GM21786 (cell line): ENCODE measurements around the gene COL6A1.
"Not testable (repeated sequence)": the region's sequence is repeated elsewhere in the genome, so short reads cannot be mapped to it uniquely, and the experiment has no call there.

ENCODE experiments used
- ATAC-seq: cut with Tn5 transposase; IDR thresholded peaks from one replicate; pipeline ENCODE4 v1.9.1; 2021; ENCODE audit not compliant: unreplicated experiment

The COL6A1 gene

DNA sequence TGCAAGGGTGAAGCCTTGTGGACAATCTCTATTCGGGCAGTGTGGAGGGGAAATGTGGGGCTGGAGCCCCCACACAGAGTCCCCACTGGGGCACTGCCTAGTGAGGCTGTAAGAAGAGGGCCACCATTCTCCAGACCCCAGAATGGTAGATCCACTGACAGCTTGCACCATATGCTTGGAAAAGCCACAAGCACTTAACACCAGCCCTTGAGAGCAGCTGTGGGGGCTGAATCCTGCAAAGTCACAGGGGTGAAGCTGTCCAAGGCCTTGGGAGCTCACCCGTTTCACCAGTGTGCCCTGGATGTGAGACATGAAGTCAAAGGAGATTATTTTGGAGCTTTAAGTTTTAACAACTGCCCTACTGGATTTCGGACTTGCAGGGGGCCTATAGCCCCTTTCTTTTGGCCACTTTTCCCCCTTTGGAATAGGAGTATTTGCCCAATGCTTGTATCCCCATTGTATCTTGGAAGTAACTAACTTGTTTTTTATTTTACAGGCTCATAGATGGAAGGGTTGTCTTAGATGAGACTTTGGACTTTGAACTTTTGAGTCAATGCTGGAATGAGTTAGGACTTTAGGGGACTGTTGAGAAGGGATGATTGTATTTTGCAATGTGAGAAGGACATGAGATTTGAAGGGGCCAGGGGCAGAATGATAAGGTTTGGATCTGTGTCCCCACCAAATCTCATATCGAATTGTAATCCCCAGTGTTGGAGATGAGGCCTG lies 16.3 kb upstream of the COL6A1 start:
- ATAC-seq = no peak

DNA sequence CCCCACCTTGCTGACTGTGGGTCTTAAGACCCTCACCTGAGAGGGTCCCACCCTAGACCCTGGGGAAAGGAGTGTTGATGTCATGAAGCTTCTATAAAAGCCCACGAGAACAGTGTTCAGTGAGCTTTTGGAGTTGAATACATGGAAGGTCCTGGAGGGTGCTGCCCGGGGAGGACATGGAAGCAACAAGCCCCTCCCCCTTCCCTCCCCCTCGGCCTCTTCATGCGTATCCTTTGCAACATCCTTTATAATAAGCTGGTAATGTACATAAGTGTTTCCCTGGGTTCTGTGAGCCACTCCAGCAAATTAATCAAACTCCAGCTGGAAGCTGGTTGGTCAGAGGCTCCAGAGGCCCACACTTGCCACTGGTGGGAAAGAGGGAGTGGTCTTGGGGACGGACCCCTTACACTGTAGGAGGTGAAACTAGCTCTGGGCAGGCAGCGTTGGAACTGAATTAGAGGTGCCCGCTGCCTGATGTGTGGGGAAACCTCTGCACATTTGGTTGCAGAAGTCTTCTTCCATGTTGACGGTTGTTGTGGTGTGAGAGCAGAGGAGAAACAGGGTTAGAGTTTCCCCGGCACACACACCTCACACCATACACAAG lies 14.7 kb upstream of the COL6A1 start:
- ATAC-seq = no peak

DNA sequence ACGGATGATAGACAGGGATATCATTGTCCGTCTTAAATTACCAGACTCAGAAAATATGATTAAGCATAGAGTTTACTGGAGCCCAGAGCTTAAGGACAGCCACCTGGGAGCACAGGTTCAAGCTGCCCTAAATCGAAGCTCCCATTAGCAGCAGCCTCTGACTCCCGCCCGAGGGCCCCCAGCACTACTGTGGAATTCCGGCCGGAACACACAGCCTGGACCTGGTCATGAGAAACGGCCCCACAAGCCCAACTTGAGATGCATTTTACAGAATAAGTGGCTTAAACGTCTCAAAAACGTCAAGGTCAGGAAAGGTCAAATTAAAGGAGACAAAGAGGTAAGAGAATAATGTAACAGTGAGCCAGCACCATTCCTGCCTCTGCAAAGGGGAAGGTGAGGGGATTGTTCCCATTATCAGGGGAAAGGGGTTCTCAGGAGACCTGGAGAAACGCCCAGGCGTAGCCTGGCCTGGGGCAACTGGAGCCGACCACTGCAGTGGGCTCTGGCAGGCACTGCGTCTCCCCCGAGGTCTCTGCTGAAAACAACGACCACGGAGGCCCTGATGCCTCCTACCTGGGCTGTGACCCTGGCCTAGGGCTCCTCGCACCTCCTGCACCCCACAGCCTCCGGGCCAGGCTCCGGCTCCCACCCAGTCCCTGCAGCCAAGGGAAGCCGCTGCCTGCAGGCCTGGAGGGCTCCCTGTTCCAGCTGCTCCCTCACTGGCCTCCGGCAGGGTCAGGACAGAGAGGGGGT lies 11.5 kb upstream of the COL6A1 start:
- ATAC-seq = no peak

DNA sequence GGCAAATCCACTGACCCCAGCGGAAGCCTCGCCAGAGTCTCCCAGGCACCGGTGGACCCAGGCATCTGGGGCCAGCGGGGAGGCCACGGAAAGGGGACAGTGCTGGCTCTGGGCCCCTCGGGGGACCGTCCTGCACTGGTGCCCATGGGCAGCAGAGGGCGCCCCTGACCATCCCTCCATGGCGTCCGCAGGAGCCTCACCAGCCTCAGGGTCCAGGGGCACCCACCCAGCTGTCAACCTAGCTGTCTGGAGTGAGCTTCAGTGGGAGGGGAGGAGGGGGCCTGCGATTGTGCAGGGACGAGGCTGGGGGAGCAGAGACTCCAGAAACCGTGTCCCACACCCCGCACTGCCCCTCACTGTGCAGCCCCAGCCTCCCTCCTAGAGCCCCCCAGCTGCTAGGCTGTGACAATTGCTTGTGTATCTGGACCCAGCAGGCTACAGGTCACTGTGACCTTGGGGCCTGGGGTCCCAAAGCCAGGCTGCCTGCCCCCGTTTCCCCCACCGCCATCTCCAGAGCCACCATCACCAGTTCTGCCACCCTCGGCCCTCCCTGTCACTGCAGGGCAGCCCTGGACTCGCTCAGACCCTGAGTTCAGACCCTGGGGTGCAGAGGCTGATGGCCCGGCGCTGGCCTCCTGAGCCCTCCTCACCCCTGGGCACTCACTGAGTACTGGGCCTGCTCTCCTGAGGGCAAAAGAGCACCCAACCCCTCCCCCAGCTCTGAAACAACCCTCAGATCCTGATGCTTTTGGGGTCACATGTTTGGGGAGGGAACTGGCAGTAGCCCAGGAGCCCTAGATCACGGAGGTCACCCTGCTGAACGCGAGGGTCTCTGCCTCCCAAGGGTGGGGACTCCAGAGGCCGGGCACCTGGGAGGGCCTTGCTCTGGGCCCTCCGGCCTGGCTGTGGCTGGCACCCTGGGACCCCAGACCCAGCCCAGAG lies 10.6 kb upstream of the COL6A1 start:
- no peak for ATAC-seq

DNA sequence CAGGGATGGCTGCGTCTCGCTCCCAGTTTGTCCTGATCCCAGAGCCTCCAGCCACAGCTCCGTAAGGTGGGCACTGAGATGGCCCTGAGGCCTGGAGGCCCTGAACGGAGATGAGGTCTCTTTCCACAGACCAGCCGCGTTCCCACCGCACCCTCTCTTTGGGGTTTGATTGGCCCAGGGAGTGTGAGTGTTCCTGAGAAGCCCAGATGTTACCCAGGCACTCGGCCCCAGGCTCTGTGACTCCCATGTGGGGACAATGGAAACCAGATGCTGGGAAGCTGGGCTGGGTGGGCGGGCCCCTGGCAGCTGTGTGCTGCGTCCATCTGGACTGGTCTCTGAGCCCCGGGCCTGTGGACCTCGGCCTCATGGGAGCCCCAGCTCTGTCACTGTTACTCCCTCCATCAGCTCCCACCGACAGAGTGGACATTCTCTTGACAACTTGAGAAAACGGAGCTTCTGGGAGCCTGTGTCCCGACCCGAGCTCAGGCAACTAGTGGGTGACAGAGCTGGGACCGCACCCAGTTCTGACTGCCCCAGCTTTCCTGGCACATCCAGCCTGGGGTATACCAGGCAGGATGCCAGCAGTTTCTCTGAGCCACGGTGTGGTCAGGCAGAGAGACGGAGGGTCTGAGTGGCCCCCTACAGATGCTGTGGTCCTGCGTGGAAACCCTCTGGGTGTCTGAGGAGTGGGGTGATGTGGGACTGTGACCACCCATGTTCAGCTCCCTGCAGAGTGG lies 9.8 kb upstream of the COL6A1 start:
- no peak for ATAC-seq

DNA sequence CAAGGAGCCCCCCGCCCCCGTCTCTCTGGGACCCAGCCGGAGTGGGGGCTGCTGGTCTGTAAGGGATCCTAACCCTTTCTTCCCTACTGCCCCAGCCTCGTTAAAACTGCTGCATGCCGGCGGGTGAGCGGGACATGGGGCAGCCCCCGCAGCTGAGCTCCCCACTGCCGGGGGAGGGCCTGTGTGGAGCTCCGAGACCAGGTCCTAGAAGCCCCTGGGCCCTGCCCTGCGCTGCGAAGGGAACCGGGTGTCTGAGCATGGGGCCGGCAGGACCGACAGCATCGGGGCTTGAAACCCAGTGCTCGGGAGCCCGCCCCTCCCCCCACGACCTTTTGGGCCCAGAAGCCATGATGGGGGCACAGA lies 9.2 kb upstream of the COL6A1 start:
- no peak for ATAC-seq

DNA sequence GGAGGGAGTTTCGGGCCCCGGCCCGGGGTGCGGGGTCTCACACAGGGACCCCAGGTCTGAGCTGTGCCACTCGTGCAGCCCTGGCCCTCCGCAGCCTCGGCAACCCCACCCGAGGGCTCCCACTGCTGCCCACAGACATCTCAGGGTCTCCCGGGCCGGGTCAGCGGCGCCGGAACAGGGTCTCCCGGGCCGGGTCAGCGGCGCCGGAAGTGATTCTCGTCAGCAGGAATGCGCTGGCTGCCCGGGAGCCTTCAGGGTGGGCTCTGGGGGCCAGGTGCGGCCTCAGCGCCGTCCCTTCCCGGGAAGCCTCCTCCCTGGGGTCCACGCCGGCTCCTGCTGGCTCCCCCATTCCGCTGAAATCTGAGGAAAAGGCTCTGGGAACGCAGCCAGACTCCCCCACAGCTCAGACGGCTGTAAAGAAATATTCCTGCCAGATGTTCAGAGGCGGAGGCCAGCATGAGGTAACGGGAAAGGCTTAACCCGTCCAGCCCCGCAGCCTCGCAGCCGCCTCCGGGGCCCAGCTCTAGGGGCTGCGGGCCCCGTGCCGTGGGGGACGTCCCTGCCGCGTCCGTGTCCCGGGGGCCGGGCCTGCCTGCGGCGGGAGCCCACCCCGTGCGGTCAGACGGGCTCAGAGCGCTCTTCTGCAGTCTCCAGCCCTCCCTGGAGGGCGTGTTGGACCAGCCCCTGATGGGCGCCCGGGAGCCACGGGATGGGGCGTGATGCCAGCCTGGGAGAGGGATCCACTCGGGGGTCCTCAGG lies 8.7 kb upstream of the COL6A1 start:
- no peak for ATAC-seq

DNA sequence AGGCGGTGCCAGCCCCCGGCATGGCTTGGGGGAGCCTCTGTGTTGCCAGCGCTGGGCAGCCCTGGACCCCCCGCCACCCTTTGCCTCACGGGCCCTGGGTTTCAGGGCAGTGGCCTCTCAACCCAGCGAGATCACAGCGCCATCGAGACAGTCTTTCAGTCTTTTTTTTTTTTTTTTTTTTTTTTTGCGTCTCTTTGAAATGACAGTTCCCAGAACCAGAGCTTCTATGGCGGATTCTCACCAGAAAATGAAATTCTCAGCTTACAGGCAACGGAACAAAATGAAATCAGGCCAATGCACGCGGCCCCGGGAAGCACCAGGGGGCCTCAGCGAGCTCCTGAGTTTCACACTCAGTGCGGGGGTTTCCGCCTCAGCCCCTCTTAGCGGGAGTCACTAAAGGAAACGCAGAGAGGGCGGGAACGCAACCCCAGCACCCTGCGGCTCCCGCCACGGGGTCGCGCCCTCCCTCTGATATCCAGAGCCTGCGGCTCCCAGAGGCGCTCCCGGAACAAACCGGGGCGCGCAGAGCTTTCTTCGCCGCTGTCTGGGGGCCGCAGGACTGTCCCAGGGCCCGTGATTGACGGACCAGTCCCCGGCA lies 8.0 kb upstream of the COL6A1 start:
- ATAC-seq = no peak

DNA sequence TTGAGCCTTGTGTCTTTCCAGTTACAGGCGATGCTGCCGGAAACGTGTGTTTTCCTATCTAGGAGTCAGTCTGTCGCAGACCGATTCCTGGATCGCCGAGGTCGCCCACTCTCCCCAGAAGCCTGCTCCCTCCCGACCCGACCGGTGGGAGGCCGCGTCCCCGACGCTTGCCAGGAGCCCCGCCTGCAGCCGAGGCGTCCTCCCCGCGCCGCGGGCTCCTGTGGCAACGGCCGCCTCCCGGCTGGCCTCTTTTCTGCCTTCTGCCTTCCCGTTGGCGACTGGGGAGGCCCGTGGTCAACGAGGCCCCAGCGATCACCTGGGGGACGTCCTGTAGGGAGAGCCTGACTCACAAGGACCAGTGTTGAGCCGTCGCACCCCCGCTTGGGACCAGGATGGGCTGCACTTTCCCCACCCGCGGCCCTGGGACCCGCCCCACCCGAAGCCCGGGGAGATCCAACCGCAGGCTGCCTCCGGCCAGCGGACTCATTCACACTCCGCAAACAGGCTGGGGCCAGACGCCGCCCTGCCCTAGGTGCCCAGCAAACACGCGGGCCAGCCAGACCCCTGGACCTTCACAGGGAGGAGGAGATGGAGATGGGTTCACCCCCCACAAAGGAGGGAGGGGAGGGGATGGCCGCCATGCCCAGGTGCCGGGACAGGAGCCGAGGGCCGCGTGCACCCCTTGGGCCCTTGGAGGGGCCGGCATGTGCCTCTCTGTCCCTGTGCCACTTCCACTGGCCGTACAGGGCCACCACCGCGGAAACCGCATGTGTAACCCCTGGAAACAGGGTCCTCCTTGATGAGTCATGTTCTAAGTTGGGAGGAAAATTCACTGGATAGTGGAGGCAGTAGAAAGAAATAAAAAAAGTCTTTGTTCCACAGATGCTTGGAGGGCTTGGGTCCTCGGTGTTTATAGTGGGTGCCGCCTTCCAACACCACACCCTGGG lies 7.2 kb upstream of the COL6A1 start:
- ATAC-seq = no peak

DNA sequence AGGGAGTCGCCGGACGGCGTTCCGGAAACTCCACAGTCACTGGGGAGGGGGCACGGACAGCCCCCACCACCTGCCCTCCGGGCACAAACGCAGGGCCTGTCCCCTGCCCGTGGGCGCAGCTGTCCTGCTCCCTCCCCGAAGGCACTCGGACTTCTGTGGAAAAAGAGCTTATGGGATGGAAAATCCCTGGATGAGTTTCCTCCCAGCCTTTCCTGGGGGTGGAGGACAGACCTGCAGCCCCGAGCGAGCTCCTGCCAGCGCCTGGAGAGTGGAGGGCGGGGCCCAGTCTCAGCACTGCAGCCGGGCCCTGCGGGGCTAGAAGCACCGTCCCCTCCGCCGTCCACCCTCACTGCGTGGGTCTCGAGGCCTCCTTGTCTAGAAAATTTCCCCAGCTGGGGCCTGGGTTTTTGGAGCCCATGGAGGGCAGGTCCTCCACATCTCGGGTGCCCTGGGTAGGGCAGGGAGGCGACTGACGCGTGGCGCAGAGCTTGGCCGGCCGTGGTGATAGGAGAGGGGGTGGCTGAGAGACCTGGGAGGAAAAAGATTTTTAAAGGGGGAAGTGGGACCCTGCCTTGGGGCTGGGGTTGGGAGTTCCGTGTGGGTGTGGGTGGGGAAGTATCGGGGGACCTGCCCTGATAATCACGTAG lies 6.4 kb upstream of the COL6A1 start:
- ATAC-seq = no peak

DNA sequence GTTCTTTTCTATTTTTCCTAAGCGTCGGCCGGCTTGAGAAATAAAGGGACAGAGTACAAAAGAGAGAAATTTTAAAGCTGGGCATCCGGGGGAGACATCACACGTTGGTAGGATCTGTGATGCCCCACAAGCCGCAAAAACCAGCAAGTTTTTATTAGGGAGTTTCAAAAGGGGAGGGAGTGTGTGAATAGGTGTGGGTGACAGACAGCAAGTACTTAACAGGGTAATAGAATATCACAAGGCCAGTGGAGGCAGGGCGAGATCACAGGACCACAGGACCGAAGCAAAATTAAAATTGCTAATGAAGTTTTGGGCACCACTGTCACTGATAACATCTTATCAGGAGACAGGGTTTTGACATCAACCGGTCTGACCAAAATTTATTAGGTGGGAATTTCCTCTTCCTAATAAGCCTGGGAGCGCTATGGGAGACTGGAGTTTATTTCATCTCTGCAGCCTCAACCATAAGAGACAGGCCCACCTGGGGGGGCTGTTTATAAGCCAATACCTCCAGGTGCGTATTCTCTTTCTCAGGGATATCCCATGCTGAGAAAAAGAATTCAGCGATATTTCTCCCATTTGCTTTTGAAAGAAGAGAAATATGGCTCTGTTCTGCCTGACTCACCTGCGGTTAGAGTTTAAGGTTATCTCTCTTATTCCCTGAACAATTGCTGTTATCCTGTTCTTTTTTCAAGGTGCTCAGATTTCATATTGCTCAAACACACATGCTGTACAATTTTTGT lies 5.7 kb upstream of the COL6A1 start:
- not testable (repeated sequence) for ATAC-seq

DNA sequence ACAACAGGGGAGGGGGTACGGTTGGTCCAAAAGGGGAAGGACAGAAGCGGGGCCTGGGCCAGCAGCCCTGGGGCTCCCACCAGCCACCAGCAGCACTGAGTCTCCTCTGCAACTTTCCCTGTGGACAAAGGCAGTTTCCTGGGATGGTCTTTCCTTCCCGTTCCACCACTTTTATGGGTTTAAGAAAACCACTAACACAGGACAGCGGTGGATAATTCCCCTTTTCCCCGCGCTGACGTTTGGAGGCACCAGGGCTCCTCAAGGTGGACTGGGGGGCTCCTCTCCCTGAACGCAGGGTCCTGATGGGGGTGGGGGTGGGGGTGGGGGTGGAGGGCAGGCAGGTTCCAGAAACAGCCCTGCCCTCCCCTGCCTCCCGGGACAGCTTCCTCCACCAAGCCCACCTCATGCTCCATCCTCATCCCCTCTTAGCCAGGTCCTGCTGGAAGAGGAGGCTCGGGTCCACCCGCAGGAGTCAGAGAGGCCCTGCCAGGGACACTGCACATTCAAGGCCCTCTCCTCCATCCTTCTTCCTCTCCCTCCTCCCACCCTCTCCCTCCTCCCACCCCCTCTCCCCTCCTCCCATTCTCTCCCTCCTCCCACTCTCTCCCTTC lies 4.8 kb upstream of the COL6A1 start:
- no peak for ATAC-seq

DNA sequence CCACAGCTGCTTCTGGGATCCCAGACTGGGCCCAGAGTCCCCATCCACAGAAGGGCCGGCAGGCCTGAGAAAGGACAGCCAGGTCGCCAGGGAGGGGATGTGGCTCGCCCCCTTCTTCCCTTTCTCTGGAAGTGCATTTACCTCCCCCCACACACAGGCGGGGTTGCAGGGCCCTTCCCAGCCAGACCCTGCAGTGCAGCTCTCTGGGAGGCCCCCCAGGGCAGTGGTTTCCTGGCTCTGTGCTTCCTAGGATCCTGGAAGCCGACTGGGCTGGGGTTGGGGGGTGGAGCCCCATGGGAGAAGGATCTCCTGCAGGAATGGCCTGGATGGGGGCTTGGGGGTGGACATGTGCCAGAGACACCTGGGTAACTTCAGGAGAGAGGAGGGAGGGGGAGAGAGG lies 4.2 kb upstream of the COL6A1 start:
- no peak for ATAC-seq

DNA sequence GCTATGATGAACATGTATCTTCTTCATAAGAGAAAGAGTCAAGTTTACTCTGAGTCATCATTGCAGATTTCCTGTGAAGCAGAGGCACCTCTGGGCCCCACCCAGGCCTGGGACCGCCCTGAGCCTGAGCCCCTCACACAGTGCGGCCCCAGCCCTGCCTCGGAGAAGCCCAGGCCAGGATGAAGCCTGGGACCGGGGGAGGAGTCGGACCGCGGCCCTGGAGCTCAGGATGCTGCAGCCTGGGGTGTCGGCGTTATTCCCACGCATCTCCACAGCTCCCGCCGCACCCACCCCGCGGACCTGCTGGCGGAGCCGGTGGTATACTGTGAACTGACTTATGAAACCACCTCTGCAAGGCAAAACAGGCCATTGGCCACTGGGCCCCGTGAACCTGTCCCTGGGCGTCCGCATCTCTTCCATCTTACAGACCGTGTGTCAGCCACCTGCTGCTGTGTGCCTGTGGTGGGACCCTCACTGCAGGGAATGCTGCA lies 2.4 kb upstream of the COL6A1 start:
- no peak for ATAC-seq

DNA sequence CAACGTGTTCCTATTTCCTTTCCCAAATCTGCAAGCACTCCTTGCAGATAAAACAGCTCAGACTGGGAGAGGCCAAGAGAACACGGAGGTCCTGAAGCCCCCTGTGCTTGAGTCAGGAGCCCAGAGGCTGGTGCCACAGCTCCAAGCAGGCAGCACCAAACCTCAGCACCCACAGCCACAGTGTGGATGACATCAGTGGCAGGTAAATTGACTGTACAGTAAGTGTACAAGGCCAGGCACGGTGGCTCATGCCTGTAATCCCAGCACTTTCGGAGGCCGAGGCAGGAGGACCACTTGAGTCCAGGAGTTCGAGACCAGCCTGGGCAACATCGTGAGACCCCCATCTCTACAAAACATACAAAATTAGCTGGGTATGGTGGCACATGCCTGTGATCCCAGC lies 1.9 kb upstream of the COL6A1 start:
- ATAC-seq = no peak

DNA sequence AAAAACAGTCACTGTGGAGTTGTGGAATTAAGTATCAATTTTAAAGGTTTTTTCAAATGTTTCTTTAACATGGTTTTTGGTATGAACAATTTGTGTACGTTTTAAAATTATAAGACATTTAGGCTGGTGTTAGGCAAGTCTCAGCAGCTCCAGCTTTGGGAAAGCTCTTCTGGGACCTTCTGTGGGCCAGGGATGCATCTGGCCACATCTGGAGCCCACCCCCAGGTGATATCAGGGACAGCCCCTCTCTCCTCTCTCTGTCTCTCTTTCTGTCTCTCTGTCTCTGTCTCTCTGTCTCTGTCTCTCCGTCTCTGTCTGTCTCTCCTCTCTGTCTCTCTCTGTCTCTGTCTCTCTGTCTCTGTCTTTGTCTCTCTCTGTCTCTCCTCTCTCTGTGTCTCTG lies 1.3 kb upstream of the COL6A1 start:
- no peak for ATAC-seq

DNA sequence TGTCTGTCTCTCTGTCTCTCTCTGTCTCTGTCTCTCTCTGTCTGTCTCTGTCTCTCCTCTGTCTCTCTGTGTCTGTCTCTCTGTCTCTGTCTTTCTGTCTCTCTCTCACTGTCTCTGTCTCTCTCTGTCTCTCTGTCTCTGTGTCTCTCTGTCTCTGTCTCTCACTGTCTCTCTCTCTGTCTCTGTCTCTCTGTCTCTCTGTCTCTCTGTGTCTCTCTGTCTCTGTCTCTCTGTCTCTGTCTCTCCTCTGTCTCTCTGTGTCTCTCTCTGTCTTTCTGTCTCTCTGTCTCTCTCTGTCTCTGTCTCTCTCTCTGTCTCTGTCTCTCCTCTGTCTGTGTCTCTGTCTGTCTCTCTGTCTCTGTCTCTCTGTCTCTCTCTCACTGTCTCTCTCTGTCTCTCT lies 873 bp upstream of the COL6A1 start:
- no peak for ATAC-seq
